GM21515 (cell line): ENCODE measurements around the gene AQP12B.
"Not testable (repeated sequence)": the region's sequence is repeated elsewhere in the genome, so short reads cannot be mapped to it uniquely, and the experiment has no call there.

Experiments used
- ATAC-seq: cut with Tn5 transposase; IDR thresholded peaks from one replicate; pipeline ENCODE4 v1.9.1; 2021; ENCODE audit not compliant: unreplicated experiment

AQP12B gene

DNA sequence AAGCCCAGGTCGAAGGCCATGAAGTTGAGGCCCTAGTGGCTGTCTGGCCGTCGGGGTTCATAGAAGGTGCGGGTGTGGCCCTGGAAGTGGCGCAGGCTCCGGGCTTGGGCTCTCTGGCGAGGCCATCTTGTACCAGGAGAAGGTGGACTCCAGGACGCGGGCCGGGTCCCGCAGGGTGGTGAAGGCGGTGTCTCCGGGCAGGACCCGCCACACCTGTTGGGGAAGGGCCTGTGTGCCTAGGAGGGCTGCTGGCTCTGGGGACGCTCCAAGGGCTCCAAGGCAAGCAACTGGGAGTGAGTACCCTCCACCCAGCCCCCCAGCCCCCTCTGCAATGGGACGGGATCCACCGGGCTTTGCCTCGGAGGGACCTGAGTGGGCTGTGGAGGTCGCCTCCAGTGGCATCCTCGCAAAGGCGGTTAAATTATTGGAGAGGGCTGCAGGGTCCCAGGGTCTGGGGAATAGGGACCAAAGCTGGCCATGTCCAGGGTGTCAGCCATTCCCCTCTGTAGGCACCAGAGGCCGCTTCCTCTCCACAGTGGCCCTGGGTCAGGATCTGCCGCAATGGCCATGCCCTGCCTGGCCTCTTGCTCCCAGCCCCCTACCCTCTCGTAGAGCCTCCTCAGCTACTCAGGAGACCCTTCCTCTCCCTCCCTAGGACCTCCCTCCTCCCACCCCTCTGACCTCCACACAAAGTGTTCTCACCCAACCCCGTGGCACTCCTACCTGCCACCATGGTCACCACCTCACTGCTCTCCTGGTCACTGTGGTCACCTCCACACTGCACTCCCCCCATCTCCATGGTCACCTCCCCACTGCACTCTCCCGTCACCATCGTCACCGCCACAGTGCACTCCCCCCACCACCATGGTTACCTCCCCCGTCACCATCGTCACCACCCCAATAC, 19.3 kb upstream of the AQP12B start:
- ATAC-seq: no peak

GRCh38 chr2:240701091-240701735, 18.5 kb upstream of the AQP12B start:
- ATAC-seq: no peak

DNA sequence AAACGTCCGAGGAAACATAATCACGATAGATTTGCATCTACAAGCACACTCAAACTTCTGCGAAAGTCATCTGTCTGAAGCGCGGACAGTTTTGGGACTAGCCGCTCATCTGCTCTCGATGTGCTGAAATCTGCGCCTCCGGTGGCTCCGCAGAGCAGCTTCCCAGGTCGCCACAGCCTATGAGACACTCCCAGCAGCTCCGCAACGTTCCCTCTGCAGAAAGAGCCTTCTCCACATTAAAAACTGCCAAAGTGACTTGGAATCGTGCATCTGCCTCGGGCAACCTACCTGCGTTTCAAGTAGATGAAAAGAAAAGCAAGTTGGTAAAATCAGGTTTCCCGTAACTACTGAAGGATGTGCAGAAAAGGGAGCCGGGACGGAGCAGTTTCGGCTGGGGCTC, 17.9 kb upstream of the AQP12B start:
- ATAC-seq: not testable (repeated sequence)

GRCh38 chr2:240699835-240700234, 17.1 kb upstream of the AQP12B start:
- not testable (repeated sequence) for ATAC-seq

- not testable (repeated sequence) for ATAC-seq
These were observed 16.3 kb upstream of the AQP12B start for GRCh38 chr2:240698852-240699561.

DNA sequence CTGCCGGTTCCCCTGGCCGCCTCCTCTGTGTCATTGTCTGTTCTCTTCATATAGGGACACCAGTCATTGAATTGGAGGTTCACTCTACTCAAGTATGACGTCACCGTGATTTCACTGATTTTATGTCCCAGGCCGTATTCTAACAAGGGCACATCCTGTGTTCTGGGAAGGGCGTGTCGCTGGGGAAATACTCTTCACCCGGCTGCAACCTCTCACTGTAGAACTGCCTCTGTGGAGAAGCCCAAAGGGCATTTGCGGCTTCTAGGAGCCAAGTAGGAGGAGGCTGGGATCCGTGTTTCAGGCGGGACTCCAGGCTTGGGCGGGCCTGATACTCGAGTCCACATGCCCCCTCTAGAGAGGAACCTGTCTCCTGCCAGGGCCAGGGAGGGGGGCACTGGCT, 13.8 kb upstream of the AQP12B start:
- ATAC-seq: not testable (repeated sequence)

- not testable (repeated sequence) for ATAC-seq
These were observed 12.9 kb upstream of the AQP12B start for GRCh38 chr2:240695593-240695992.

DNA sequence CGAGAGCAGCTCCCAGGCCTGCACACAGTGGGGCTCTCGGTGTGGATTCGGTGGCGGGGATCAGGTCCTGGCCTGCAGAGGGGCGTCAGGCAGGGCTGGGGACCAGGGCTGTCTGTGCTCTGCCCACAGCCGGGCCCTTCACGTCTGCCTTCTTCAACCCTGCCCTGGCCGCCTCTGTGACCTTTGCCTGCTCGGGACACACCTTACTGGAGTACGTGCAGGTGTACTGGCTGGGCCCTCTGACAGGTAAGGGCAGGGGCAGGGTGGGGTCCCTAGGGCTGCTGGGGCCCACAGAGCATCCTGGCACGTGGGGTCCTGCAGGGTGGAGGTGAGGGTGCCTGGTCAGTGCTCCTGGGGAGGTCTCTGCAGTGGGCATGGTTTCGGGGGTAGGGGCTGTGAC, 11.6 kb upstream of the AQP12B start:
- not testable (repeated sequence) for ATAC-seq

DNA sequence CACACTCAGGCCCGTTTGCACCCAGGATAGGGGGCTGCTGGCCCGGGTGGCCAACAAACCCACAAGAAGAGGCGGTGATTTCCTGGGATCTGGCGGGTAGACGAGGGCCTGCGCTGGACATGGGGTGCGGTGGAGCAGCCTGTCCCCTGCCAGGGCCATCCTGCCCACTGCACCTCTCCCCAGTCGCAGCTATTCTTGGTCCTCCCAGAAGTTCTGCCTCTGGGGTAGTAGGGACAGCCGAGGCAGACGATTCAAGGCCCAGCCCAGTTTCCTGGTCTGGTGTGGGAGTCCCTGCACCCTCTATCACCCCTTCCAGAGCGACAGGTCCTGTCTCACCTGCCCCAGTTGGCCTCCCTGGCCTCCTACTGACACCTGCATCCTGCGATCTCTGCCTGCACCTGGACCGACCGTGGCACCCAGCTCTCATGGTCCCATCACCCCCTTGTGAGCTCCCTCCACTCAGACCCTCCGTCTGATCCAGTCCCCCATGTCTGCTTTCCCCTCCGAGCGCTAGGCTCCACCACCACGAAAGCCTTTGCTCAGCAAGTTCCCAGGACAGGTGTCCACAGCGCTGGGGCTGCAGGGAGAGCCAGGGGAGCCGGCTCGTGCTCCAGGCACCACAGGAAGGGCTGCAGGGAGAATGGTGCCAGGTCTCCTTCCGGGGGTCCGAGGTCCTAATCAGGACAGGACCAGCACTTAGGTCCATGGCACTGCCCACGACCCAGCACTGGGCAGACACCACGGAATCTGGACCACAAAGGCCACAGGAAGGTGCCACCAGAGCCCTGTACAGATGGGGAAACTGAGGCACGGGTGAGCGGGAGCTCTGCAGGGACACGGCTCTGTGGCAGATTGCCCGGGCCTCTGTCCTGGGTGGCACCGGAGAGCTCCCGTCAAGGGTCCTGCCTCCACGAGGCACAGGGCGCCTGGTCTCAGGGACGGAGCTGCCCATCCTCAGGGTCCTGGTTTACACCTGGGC, 10.2 kb upstream of the AQP12B start:
- ATAC-seq: not testable (repeated sequence)

DNA sequence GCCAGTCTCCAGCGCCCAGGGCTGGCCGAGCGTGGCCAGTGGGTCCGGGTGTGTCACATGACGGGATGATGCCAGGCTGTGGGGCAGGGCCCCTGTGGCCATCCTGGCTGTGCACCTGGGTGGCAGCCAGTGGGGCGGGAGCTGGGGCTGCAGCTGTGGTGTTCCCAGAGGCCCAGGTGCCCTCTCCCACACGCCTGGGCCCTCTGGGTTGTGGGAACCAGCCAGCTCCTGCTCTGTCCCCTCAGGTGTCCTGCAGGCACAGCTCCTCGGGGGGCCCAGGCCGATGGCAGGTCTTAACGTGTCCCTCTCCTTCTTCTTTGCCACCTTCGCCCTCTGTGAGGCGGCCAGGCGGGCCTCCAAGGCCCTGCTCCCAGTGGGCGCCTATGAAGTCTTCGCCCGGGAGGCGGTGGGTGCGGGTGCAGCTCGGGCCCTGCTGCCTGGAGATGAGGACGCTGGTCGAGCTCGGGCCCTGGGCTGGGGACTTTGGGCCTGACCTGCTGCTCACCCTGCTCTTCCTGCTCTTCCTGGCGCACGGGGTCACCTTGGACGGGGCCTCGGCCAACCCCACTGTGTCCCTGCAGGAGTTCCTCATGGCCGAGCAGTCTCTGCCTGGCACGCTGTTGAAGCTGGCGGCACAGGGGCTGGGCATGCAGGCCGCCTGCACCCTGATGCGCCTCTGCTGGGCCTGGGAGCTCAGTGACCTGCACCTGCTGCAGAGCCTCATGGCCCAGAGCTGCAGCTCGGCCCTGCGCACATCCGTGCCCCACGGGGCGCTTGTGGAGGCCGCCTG, 9.1 kb upstream of the AQP12B start, which contains the start of gene AQP12A:
Gene AQP12A, plus strand, starts transcription at position 236 of the 790 bp plus-strand sequence. Its CDS starts 48 bp downstream, at position 284.
- not testable (repeated sequence) for ATAC-seq

- ATAC-seq: not testable (repeated sequence)
These were observed 8.4 kb upstream of the AQP12B start for GRCh38 chr2:240691075-240691427.

GRCh38 chr2:240690421-240691074, 7.9 kb upstream of the AQP12B start:
- ATAC-seq: not testable (repeated sequence)

GRCh38 chr2:240689975-240690374, 7.3 kb upstream of the AQP12B start:
- no peak for ATAC-seq

GRCh38 chr2:240688553-240688919, 5.9 kb upstream of the AQP12B start:
- ATAC-seq: no peak

GRCh38 chr2:240687741-240688552, 5.3 kb upstream of the AQP12B start:
- no peak for ATAC-seq

DNA sequence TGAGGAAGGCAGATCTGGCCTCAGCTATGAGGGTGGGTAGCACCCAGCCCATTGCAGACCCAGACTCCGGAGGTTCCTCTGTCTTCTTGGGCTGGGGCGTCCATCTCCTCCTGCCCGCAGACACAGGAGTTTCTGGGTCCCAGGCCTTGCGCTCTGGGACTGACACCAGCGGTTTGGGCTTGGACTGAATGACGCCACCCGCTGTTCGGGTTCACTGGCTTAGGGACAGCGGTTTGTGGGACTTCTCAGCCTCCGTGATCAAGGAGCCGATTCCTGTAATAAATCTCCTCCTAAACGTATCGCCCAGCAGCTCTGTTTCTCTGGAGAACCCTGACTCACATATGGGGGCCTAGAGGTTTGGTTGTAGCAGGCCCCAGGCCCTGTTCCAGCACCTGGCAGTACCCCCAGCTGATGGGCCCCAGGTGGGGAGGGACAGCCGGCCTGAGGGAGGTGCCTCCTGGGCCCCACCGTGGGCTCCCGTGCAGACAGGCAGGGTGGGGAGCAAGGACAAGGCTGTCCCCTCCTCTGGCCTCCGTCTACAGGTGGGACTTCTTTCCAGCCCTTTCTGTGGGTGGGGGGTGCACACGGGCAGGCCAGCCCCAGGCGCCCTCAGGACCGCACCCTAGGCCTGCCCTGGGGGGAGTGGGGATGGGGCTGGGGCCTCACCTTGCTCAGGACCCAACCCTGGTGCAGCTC, 4.5 kb upstream of the AQP12B start:
- no peak for ATAC-seq

GRCh38 chr2:240686460-240686859, 3.8 kb upstream of the AQP12B start:
- no peak for ATAC-seq
